Mesodermal cell (in vitro differentiated cells): ENCODE measurements around the gene SMIM1. TPM values are rescaled to one million over a fixed set of nuclear protein-coding genes. Genes with fewer than 3 reads are reported as not detected.
A peak's percentile ranks its signal among the peaks of the same experiment; 100 is the strongest.
"Not testable (repeated sequence)": the region's sequence is repeated elsewhere in the genome, so short reads cannot be mapped to it uniquely, and the experiment has no call there.

ENCODE experiments used
- H3K27ac ChIP-seq: 2 replicates; pipeline ENCODE4 v1.7.0; 2013; ENCODE audit warnings: mild to moderate bottlenecking, low read depth, low read length, moderate library complexity; ENCODE audit not compliant: severe bottlenecking
- H3K36me3 ChIP-seq: 2 replicates; pipeline ENCODE4 v1.7.1; 2013; ENCODE audit warnings: mild to moderate bottlenecking, low read length, moderate library complexity; ENCODE audit not compliant: control insufficient read depth, insufficient read depth
- H3K4me1 ChIP-seq: one replicate; pipeline ENCODE4 v1.7.1; 2013; ENCODE audit warnings: mild to moderate bottlenecking, low read length; ENCODE audit not compliant: insufficient read depth, control insufficient read depth, poor library complexity, severe bottlenecking
- H3K4me3 ChIP-seq: 2 replicates; pipeline ENCODE4 v1.7.0; 2013; ENCODE audit warnings: low read length, control low read depth, mild to moderate bottlenecking; ENCODE audit not compliant: insufficient read depth, poor library complexity, severe bottlenecking; ENCODE audit errors: extremely low read depth
- H3K9me3 ChIP-seq: 2 replicates; pipeline ENCODE4 v1.7.1; 2013; ENCODE audit warnings: mild to moderate bottlenecking, low read length, moderate library complexity; ENCODE audit not compliant: control insufficient read depth
- WGBS, 2 experiments: methylation state at CpG; one replicate each; pipeline ENCODE4 v1.1.5; 2013; ENCODE audit warnings: missing lambda C conversion rate in 2 of 2; ENCODE audit not compliant: insufficient coverage in 2 of 2; 5-methylcytosine and 5-hydroxymethylcytosine counted together
- polyA plus RNA-seq, 2 experiments: library from polyadenylated mRNA; stranded (reverse); fragments of 50-300 nt; gene quantifications; one replicate each; pipeline ENCODE4 v1.2.3, GENCODE V29; 2013

Gene SMIM1
- polyA plus RNA-seq (2013, experiment 1 of 2) = 8.7 TPM
- 8.0 TPM for polyA plus RNA-seq (2013, experiment 2 of 2)

GRCh38 chr1:3772715-3773571 is at the start of gene SMIM1:
Gene SMIM1, plus strand, starts transcription at chr1:3772749. Its CDS starts 2,625 bp downstream, at chr1:3775374.
- no peaks in the 10 kb centered on the region for H3K9me3 ChIP-seq

GRCh38 chr1:3722846-3723245 is 49.7 kb upstream of the SMIM1 start:
- Histone ChIP-seq H3K9me3 (no peaks in the 10 kb centered on the region), H3K4me3 (no peak overlapping the region), H3K4me1 (no peaks in the 10 kb centered on the region), H3K36me3 (no peaks in the 10 kb centered on the region), H3K27ac (no peak overlapping the region)
- WGBS, 2 experiments = 81 to 89% methylated on average over 3 of the region's 3 CpGs

More at GRCh38 chr1:3772715-3773571, at the start of gene SMIM1:
- peaks cover 25% of the 10 kb centered on the region for H3K4me1 ChIP-seq
- H3K27ac ChIP-seq = no peak within 1 kb of the TSS
- 35 to 42% methylated on average over 34 to 37 of the region's 55 CpGs for WGBS, 2 experiments
- peak within 1 kb of the TSS; percentile 49 for H3K4me3 ChIP-seq
- no peaks in the 10 kb centered on the region for H3K36me3 ChIP-seq

- not testable (repeated sequence) for H3K4me1 ChIP-seq, H3K4me3 ChIP-seq, H3K9me3 ChIP-seq, H3K36me3 ChIP-seq, H3K27ac ChIP-seq
- WGBS, 2 experiments = 36 to 40% methylated on average over 17 to 18 of the region's 18 CpGs
These were observed 48.0 kb upstream of the SMIM1 start for GRCh38 chr1:3724416-3725030.

- H3K4me1 ChIP-seq = no peaks in the 10 kb centered on the region
- no peaks in the 10 kb centered on the region for H3K9me3 ChIP-seq
- WGBS, 2 experiments = 96% methylated on average over 2 of the region's 2 CpGs; no CpG with 5 or more reads in 1 of the 2 experiments
- no peak overlapping the region for H3K27ac ChIP-seq
- no peak overlapping the region for H3K4me3 ChIP-seq
- no peaks in the 10 kb centered on the region for H3K36me3 ChIP-seq
These were observed 47.2 kb upstream of the SMIM1 start for GRCh38 chr1:3725366-3725765.

- WGBS, 2 experiments = 52 to 59% methylated on average over 28 of the region's 37 CpGs
These were observed 45.3 kb upstream of the SMIM1 start for GRCh38 chr1:3727042-3727824.

GRCh38 chr1:3727825-3728776 is 44.4 kb upstream of the SMIM1 start:
- 89% methylated on average over 24 to 30 of the region's 31 CpGs for WGBS, 2 experiments
- Histone ChIP-seq H3K4me3 (no peak overlapping the region), H3K36me3 (no peaks in the 10 kb centered on the region), H3K27ac (no peak overlapping the region), H3K4me1 (no peaks in the 10 kb centered on the region), H3K9me3 (no peaks in the 10 kb centered on the region)

More at GRCh38 chr1:3727042-3727824, 45.3 kb upstream of the SMIM1 start:
- H3K4me1 ChIP-seq = no peaks in the 10 kb centered on the region
- H3K9me3 ChIP-seq = no peaks in the 10 kb centered on the region
- no peak overlapping the region for H3K27ac ChIP-seq
- no peaks in the 10 kb centered on the region for H3K36me3 ChIP-seq
- no peak overlapping the region for H3K4me3 ChIP-seq

- no peak overlapping the region for H3K4me3 ChIP-seq
- H3K27ac ChIP-seq = no peak overlapping the region
- H3K9me3 ChIP-seq = no peaks in the 10 kb centered on the region
- H3K4me1 ChIP-seq = peaks cover 2% of the 10 kb centered on the region
- WGBS, 2 experiments = 85 to 89% methylated on average over 25 to 27 of the region's 32 CpGs
- no peaks in the 10 kb centered on the region for H3K36me3 ChIP-seq
These were observed 42.7 kb upstream of the SMIM1 start for GRCh38 chr1:3729594-3730542.

GRCh38 chr1:3730543-3731247 is 41.9 kb upstream of the SMIM1 start:
- H3K9me3 ChIP-seq = no peaks in the 10 kb centered on the region
- H3K36me3 ChIP-seq = peaks cover 3% of the 10 kb centered on the region
- WGBS, 2 experiments = 92% methylated on average over 21 to 24 of the region's 25 CpGs
- peaks cover 2% of the 10 kb centered on the region for H3K4me1 ChIP-seq
- no peak overlapping the region for H3K27ac ChIP-seq
- H3K4me3 ChIP-seq = no peak overlapping the region
